ENCODE results near the gene SH3GLB2.

Gene SH3GLB2

DNA sequence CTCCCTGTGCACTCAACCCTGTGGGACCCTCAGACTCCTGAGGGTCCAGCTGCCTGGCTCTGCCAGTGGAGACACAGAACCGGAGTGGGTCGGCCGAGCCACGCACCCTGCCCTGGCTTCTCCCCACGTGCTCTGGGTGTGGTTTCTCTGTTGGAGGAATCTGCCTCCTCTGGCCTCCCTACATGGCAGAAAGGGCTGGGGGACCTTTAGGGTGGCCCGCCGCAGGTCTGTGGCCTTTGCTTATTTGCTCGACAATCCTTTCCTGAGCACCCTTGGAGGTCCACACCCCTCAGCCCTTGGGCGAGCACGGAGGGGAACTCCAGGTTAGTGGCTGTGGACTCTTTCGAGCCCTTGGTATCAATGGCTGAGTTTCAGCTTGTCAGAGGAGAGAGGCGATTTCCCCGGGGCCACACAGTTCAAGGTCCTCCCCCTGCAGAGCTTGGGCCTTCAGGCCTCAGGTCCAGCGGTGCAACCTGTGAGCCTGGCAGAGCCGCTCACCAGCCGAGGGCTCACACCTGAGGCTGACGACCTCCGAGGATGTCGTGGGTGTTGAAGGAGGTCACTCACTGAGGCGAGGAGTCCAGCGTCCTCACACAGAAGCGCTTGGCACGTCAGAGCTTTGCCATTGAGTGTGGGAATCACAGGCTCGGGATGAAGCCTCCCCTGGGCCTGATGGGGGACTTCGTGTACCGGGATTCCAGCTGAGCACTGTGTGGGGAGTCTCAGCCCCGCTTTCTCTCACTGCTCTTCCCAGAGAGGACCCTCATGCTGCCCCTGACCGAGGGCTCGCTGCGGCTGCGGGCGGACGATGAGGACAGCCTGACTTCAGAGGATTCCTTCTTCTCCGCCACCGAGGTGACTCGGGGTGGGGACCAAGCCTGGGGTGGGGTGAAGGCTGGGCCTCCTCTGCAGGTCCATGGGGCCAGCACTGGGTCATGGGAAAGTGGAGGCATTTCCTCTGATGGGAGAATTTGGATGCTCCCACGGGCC lies 32.0 kb upstream of the SH3GLB2 start:
- no peak overlapping the region for H3K4me2 ChIP-seq (ENCODE audit: low read length)
- no peaks in the 10 kb centered on the region for H3F3A ChIP-seq (ENCODE audit: control insufficient read depth, insufficient read depth)
- H3K4me1 ChIP-seq (ENCODE audit: control insufficient read depth, low read length) = no peaks in the 10 kb centered on the region
- no peaks in the 10 kb centered on the region for H3K9me2 ChIP-seq (replicated peaks; ENCODE audit: control insufficient read depth, low read length)
- no peak overlapping the region for H3K4me3 ChIP-seq (ENCODE audit: low read length)
- H3K9me3 ChIP-seq (ENCODE audit: control insufficient read depth, insufficient read depth, low read length) = no peaks in the 10 kb centered on the region
- no peaks in the 10 kb centered on the region for H3K27me3 ChIP-seq (ENCODE audit: control insufficient read depth, low read length)
- no peaks in the 10 kb centered on the region for H3K79me2 ChIP-seq (ENCODE audit: control insufficient read depth, low read length)
- H3K27ac ChIP-seq (ENCODE audit: low read depth, low read length) = no peak overlapping the region
- TF ChIP-seq, protein P1, sequence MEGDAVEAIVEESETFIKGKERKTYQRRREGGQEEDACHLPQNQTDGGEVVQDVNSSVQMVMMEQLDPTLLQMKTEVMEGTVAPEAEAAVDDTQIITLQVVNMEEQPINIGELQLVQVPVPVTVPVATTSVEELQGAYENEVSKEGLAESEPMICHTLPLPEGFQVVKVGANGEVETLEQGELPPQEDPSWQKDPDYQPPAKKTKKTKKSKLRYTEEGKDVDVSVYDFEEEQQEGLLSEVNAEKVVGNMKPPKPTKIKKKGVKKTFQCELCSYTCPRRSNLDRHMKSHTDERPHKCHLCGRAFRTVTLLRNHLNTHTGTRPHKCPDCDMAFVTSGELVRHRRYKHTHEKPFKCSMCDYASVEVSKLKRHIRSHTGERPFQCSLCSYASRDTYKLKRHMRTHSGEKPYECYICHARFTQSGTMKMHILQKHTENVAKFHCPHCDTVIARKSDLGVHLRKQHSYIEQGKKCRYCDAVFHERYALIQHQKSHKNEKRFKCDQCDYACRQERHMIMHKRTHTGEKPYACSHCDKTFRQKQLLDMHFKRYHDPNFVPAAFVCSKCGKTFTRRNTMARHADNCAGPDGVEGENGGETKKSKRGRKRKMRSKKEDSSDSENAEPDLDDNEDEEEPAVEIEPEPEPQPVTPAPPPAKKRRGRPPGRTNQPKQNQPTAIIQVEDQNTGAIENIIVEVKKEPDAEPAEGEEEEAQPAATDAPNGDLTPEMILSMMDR (IDR thresholded peaks at IDR 0.05; ENCODE audit: low read depth, low read length, poor library complexity, severe bottlenecking) = no peak
- TF ChIP-seq EZH2phosphoT487 (IDR thresholded peaks at IDR 0.05; ENCODE audit: borderline replicate concordance, low read length) = no peak
- peaks cover 9% of the 10 kb centered on the region for H3K36me3 ChIP-seq (ENCODE audit: control insufficient read depth, low read length)
- no peaks in the 10 kb centered on the region for H4K20me1 ChIP-seq (ENCODE audit: control insufficient read depth, insufficient read depth, low read depth, low read length)

DNA sequence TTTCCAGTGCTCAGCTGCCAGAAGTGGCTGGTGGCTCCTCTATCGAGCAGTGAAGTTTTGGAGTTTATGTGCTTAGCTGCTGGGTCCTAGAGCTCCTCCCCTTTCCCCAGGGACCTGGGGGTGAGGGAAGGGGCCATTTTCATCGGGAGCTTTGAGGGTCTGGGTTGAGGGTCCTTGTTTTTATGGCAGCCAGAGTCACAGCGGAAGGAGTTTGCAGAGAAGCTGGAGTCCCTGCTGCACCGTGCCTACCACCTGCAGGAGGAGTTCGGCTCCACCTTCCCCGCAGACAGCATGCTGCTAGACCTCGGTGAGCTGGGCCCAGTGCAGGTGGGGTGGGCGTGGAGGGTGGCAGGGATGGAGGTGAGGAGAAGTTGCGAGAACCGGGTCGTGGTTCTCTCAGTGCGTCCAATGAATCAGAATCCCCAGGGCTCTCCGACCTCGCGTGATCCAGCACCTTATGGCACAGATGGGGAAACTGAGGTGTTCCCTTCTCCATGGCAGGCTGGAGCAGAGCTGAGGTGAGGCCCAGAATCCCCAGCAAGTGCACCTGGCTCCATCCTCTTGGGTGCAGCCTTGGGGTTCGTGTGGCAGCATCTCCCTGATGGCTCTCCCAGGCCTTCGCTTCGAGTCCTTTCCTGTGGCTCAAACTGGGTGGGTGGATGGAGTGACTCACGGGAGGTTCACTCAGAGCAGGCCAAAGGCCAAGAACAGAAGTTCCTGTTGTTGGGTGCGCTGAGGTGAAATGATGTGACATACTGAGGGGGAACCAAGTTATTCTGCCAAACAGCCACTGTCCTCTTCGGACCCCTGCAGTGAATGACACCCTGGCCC lies 31.0 kb upstream of the SH3GLB2 start:
- Histone ChIP-seq H4K20me1 (ENCODE audit: control insufficient read depth, insufficient read depth, low read depth, low read length) (no peaks in the 10 kb centered on the region), H3K36me3 (ENCODE audit: control insufficient read depth, low read length) (peaks cover 14% of the 10 kb centered on the region), H3K9me2 (replicated peaks; ENCODE audit: control insufficient read depth, low read length) (no peaks in the 10 kb centered on the region), H3K79me2 (ENCODE audit: control insufficient read depth, low read length) (no peaks in the 10 kb centered on the region), H3K4me1 (ENCODE audit: control insufficient read depth, low read length) (no peaks in the 10 kb centered on the region), H3F3A (ENCODE audit: control insufficient read depth, insufficient read depth) (no peaks in the 10 kb centered on the region), H3K9me3 (ENCODE audit: control insufficient read depth, insufficient read depth, low read length) (no peaks in the 10 kb centered on the region), H3K4me3 (ENCODE audit: low read length) (no peak overlapping the region), H3K27me3 (ENCODE audit: control insufficient read depth, low read length) (no peaks in the 10 kb centered on the region), H3K27ac (ENCODE audit: low read depth, low read length) (no peak overlapping the region), H3K4me2 (ENCODE audit: low read length) (no peak overlapping the region)
- TF ChIP-seq, protein P1 (IDR thresholded peaks at IDR 0.05; ENCODE audit: low read depth, low read length, poor library complexity, severe bottlenecking) = no peak
- TF ChIP-seq EZH2phosphoT487 (IDR thresholded peaks at IDR 0.05; ENCODE audit: borderline replicate concordance, low read length) = no peak

DNA sequence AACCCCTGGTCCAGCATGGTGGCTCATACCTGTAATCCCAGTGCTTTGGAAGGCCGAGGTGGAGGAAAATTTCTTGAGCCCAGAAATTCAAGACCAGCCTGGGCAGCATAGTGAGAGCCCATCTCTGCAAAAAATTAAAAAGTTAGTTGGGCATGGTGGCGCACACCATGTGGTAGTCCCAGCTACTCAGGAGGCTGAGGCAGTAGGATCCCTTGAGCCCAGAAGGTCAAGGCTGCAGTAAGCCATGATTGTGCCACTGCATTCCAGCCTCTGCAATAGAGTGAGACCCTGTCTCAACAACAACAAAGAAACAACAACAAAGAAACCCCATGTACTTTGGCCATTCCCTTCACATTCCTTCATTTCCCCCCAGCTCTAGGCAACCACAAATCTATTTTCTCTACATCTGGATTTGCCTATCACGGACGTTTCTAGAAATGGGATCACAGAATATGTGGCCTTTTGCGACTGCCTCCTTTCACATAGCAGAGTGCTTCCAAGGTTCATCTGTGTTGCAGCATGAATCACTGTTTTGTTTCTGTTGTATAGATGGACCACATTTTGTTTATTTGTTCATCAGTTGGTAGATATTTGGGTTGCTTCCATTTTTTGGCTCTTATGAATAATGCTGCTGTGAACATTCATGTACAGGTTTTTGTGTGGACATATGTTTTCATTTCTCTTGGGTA lies 26.2 kb upstream of the SH3GLB2 start:
- peaks cover 18% of the 10 kb centered on the region for H3K36me3 ChIP-seq (ENCODE audit: control insufficient read depth, low read length)
- no peaks in the 10 kb centered on the region for H3F3A ChIP-seq (ENCODE audit: control insufficient read depth, insufficient read depth)
- no peak overlapping the region for H3K27ac ChIP-seq (ENCODE audit: low read depth, low read length)

More for the DNA sequence above, 26.2 kb upstream of the SH3GLB2 start:
- Histone ChIP-seq H3K9me3 (ENCODE audit: control insufficient read depth, insufficient read depth, low read length) (no peaks in the 10 kb centered on the region), H3K4me2 (ENCODE audit: low read length) (no peak overlapping the region), H3K79me2 (ENCODE audit: control insufficient read depth, low read length) (no peaks in the 10 kb centered on the region), H3K27me3 (ENCODE audit: control insufficient read depth, low read length) (no peaks in the 10 kb centered on the region), H3K4me1 (ENCODE audit: control insufficient read depth, low read length) (no peaks in the 10 kb centered on the region), H3K9me2 (replicated peaks; ENCODE audit: control insufficient read depth, low read length) (no peaks in the 10 kb centered on the region), H4K20me1 (ENCODE audit: control insufficient read depth, insufficient read depth, low read depth, low read length) (no peaks in the 10 kb centered on the region), H3K4me3 (ENCODE audit: low read length) (no peak overlapping the region)
- TF ChIP-seq, protein P1 (IDR thresholded peaks at IDR 0.05; ENCODE audit: low read depth, low read length, poor library complexity, severe bottlenecking) = no peak
- TF ChIP-seq EZH2phosphoT487 (IDR thresholded peaks at IDR 0.05; ENCODE audit: borderline replicate concordance, low read length) = no peak

Data from DOHH2 (cell line).